Measurements from ENCODE around the gene COL4A4.

The COL4A4 gene

DNA sequence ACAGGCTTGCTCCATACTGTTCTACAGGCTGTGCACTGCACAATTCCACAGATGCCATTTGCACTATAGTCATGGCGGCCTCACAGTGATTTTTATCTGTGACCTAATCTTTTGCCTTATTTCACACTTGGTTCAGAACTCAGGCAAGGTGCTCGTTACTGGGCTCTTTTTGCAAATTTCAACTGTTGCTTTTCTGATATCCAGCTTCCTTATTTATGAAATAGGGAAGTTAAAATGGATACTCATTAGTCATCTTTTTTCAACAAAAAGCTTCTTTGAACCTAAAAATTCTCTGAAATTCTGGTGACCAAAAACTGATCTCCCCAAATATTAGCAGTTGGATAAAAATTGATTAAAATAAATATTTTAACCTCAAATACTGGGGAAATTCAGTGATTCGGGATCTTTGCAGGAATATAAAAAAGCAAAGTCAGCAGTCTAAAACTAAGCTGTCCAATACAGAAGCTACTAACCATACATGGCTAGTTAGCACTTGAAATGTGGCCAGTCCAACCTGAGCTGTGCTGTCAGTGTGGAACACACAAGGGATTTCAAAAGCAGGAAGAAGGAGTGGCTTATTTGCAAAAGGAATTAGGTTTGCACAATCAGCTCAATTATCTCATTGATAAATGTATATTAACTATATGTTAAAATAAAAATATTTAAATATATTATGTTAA, 134.4 kb downstream of the COL4A4 start:
- DNase-seq = peak; percentile 60

DNA sequence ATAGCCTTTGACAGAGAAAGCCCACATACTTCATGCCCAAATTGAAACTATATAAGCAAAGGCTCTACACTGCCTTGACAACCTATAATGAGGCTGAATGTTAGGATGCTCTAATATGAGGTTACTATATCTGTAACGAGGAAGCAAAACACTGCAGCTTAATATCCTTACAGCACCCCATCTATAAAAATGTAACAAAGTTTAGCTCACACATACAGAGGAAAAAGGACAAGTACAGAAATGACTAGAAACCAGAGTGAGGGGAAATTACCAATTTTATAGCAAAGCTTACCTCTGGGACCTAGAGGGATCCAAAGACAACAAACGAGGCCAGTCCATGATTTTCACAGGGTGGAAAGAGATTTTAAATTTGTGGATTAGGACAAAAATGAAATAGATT, 138.5 kb downstream of the COL4A4 start:
- DNase-seq = no peak

DNA sequence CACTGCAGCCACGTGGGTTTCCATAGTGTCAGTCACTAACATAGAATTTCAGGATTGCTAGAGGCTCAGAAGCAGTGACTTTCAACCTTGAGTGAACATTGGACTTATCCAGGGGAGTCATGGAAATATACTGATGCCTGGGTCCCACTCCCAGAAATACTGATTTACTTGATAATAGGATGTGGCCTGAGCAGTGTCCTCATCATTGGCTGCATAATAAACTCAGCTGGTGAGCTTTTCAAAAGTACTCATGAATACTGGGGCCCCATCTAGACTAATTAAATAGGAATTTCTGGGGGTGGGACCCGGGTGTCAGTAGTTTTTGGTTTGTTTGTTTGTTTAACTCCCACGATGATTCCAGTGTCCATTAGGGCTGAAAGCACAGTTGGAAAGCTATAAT, 141.4 kb downstream of the COL4A4 start:
- no peak for DNase-seq

DNA sequence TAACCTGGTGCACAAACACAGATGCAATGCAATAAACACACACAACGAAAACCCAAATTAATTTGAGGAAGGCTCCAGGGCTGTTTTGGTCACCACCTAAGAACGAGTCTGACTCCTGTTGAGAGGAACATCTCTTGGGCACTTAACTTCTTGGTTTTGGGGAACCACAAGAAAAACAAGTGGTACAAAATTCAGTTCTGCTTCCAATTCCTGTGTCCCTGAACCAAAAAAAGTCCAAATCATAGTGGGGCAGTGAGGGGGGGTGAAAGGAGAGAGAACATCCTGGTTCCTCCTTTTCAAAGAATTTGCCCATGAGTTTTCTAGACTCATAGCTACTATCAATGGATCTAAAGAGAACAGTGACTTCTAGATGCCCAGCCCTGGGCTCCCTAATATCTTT, 143.6 kb downstream of the COL4A4 start:
- DNase-seq = peak; percentile 44

DNA sequence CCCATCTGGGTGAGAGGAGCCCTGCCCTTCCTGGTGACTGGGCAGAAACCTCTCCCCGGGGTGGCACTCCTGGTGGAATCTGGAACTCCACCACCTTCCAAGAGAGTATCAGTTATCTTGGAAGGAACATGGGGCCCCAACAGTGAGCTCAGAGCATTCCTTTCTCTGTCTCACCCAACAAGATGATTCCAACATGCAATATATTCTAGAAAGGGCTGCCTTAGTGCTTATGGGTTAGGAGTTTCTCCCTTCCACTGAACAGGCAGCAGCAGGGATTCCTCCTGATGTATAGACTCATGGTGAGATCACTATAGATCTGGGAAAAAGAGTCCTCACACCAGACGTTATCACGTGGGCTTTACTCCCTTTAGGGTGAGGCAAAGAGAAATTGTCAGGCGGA, 147.1 kb downstream of the COL4A4 start:
- DNase-seq = no peak

DNA sequence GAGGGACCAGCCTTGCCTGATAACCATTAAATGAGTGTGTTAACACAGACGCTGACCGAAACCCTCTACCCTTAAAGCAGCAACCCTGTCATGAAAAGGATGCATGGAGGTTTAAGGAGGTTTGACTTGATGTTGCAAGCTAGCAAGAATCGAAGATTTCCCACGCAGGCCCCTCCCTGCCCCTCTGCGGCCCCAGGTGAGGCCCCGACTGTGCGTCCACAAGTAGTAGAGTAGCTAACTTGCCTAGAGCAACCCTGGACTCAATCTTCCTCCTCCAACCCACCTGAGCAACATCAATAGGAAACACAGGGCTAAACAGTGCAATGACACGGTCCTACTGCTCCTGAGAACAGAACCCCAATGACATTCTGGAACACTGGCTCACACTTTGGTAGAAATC, 150.1 kb downstream of the COL4A4 start:
- DNase-seq = no peak

DNA sequence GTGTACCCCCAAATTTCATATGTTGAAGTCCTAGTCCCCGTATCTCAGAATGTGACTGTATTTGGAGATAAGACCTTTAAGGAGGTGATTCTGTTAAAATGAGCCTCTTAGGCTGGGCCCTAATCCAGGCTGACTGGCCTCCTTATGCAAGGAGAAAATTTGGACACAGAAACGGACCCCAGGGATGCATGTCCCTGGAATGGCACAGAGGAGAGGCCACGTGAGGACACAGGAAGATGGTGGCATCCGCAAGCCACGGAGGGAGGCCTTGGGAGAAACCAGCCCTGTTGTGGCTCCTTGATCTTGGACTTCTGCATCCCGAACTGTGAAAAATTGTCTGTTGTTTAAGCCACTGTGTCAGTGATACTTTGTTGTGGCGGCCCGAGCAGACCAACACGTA, 150.7 kb downstream of the COL4A4 start:
- DNase-seq = no peak

DNA sequence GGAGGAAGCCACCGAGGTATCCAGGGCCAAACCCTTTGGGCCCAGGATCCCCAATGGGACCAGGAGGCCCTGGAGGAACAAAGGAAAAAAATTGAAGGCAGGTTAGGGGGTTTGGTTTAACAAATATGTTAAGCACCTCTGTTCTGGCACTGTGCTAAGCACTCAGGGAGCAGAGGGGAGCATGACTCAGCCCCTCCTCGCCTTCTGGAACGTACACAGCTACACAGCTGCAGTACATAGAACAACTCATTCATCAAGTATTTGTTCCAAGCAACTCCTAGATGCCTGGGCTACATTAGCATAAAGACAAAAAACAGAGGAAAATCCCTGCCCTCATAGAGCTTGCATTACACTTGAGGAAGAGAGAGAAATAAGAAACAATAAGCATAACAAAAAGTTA, 153.6 kb downstream of the COL4A4 start:
- DNase-seq = no peak

DNA sequence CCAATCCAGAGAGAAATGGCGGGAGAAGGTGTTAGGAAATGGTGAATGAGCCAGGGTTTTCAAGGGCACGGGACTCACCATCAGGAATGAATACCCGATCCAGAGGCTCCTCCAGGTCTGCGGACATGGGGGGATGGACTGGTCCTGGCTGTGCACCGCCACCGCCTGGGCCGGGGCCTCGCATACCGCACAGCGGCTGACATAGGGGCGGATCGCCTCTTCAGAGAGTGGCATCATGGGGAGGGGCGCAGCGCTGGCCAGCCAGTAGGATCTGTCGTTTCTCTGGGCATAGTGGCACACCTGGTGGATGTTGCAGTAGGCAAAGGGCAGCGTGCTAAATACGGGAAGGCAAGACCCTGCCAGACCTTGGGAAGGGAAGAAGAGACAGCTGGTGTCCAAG, 156.1 kb downstream of the COL4A4 start:
- no peak for DNase-seq

DNA sequence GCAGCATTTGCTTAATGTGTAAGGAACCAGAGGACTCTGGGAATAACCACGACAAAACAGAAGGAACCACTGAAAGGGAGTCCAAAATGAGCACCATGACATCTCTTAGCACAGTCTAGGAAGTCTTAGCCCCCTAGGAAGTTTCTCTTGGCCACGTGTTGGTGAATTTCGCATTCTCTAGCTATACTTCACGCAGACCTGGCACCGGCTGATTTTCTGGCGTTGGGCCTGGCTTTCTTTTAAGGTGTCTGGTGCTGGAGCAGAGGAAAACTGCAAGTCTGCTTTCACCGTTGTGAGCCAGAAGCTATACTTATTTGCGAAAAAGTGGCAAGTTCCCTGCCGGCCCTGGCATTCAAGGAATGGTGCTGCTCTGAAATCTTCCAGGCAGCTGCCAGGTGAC, 156.9 kb downstream of the COL4A4 start:
- no peak for DNase-seq

DNA sequence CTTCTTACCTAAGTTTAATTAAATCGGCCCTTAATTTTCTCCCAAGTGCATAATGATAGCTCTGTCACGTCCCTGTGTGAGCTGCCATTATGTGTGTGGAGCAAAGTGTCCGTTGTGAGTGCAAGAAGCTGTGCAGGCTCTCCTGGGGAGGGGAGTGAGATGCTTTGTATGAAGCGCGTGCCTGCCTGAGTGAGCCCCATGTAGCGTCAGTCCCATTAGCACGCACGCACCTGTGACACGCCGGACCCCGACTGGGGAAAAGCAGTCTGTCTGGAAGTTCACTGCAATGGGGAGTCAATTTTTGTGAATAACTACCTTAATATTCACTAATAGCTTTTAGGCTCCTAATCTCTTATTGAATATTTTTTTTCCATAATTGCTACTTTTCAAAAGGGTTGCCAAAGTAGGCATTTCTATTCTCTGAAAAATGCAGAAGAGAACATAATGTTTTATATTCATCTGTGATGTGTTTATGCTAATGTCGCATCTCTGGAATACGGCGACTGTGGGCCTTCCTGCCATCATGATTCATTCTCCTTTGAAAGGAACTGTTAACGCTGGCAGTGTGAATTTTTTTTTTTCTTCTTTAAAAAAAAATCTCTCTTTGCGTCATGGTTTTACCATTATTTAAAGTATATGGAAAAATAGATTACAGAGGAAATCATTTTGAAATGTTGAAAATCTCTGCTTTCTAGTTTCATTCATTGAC, 157.7 kb downstream of the COL4A4 start:
- DNase-seq = no peak

DNA sequence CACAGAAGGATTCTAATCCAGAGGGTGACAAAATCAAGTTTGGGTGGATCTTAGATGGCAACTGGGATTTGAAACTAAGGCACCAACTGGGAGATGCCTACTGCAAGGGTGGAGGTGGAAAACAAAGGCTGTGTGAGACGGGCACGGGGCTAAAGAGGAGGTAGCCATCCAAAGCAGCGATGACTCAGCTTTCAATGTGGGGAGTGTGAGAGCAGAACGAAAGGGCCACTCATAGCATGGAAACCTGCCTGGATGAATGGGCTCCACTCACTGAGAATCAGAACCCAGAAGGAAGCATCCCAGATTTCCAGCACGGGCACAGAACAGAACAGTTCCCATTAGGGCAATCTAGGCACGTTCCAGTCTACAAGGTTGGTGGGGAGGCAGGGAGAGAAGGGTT, 159.5 kb downstream of the COL4A4 start:
- DNase-seq = no peak

DNA sequence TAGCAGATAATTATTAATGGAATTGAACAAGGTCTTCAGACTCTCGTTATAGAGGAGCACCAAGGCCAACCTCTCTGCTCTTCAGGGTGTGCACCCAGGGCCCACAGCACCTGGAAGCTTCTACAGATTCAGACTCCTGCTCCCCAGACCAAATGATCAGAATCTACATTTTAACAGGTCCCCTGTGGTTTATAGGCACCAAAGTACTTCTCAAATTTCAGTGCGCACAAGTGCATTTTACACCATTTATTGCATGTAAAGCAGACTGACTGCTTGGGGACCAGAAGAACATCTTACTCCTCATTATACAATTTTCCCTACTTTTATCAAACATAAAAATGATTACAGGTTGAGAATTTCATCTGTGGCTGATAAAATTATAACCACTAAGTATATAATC, 163.9 kb downstream of the COL4A4 start:
- DNase-seq = no peak

DNA sequence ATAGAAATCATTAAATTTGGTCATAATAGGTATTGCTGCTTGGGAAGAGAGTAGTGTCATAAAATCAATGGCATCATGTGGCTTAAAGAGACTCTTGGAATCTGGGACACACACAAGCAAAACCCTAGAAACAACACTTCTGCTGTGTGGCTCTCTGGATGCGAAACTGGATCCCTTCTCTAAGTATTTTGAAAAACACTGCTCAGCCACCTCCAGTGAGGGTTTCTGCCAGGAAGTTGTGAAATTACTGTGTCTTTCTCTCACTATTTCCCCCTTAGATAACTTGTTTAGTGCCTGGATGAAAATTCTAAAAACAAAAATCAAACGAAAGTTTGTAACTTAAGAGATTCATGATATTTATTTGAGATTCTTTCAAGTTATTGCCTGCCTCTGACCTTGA, 164.3 kb downstream of the COL4A4 start:
- peak; percentile 38 for DNase-seq

DNA sequence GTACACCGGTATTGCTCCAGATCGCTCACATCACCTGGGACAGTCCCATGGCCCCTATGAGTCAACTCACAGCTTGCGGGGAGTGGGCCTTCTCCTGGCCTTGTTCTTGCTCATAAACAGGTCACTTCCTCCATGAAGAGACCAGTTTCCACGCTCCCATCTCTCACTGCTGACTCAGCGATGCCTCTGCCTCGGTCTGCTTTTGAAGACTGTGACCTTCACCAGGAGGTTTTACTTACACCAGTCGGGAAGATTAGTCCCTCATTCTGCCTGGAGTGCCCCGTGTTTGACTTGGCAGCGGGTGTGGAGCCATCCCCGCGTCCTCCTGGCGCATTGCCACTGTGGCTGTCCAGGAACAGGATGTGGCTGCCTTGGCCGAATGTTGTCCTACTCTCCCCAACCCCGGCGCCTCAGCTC, 168.4 kb downstream of the COL4A4 start:
- DNase-seq = no peak

DNA sequence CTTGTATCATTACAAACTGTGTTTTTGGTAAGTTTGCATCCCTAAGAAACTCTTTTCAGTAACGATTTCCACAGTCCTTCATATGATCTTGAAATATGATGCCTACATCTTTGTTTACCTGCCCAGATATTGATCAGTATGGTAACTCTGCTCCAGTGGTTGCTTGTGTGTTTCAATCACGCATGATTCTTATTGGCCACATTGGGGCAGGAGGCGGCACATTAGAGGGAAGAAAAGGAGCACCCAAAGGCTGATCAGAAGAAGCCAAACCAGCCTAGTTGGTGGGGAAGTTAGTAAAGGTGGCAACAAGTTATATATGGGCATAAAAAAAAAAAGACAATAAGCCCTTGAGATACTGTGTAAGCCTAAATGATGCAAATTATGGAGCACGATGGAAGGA, 169.2 kb downstream of the COL4A4 start:
- no peak for DNase-seq

DNA sequence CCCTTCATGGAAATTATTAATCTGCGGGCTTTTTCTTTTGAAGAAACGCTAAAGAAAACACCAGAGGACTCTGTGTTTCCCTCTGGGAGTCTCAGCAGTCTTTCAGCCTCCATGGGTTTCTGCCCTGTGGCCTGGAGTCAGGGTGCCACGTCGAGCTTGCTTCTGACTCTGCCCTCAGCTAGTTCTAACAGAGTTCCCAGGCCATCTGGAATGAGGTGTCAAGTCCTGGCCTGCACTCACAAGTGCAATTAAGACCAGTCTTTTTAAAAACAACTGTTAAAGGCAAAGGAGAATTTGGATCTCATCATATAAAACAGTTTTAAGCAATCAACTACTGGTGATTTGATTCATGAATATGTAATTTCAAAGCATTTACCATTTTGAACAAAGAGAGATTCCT, 170.8 kb downstream of the COL4A4 start:
- DNase-seq = no peak

DNA sequence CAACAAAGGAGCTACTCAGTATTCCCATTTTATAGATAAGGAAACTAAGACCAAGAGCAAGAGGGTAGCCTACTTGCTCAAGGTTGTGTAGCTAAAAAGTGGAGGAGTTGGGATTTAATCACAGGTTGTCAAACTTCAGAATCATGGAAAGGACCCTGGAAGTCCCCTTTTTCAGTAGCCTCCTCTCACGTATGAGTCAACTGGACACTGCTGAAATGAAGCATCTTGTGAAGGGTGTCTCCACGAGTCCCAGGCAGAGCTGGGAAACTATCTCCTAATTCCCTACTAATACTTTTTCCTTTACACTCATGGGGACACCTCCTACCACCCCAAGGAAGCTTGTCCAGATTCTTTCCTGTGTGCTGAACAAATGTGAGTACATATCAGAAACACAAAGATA, 172.3 kb downstream of the COL4A4 start:
- DNase-seq = no peak

DNA sequence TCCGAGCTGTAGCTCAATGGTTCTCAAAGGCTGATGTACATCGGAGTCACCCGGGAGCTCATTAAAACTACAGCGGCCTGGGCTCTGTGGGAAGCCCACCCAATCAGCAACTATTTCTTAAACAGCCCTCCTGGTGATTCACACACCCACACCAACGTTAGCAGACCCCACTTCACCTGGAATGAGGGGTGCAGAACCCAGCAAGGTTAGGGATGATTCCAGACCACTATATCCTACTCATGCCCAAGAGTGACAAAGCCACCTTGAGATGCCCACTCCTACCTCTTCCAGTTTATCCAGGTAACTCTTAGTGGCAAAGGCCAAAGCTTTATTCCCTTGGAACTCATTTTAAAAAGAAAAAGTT, 178.4 kb downstream of the COL4A4 start:
- no peak for DNase-seq

DNA sequence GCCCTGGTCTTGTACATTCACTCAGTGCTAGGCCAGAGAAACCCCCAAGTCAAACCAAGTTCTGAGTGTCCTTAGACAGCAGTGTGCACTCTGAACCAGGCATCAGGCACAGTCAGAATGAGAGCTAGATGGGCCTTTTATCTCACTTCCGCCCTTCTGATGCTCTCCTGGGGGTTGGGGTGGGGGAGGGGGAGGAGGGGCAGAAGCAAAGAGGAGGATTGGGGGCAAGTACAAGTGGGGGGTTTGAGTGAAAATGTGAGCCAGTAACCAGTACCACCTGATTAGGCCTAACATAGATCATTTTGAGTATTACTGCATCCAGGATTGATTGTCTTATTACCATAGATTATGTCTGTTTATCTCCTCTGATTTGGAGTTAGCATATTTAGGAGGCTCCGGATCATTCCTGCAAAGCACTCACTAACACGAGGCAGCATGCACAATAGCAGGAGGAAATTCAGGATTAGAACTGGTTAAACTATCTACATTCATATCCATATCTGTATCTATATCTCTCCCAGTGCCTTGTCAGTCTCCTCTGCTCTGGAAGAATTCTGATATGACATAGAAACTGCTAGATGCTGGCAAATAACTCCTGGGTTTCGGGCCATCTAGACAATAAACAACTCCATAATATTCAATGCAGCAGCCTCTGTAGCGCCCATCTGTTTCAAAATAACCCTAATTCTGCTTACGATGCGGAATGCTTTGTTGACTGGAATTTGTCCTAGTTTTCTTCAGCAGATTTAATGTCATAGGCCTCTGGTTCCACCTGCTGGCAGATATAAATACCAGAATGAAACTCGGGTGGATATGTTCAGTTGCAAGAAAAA, 179.0 kb downstream of the COL4A4 start:
- peak; percentile 11 for DNase-seq

DNA sequence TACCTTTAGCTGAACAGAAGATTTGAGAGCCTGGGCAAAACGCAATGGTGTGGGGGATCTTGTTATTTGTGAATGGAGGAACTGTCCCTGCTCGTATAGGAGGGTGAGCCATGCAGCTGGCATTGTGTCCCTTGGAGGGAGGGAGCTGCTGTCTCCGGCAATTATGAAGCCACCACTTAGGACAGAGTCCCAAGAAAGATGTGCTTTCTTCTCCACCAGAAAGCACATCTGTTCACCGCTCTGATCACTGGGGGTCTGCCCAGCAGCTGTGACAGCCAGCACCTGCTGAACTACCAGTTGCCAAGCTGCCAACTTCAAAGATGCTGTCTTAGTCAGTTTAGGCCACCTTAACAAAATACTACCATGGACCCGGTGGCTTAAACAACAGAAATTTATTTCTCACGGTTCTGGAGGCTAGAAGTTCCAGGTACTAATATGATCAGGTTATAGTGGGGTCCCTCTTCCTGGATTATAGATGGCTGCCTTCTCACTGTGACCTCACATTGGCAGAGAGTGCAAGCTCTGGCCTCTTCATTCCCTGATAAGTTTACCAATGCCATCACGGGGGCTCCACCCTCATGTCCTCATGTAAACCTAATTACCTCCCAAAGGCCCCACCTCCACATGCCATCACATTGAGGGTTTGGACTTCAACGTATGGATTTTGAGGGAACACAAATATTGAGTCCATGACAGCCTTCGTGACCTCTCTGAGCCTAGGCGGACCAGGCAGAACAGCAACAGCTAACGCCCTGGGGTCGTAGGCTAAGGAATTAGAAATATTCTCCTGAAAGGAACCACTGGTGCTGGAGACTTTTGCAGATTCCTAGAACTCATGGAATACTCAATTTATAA, 179.9 kb downstream of the COL4A4 start:
- no peak for DNase-seq

DNA sequence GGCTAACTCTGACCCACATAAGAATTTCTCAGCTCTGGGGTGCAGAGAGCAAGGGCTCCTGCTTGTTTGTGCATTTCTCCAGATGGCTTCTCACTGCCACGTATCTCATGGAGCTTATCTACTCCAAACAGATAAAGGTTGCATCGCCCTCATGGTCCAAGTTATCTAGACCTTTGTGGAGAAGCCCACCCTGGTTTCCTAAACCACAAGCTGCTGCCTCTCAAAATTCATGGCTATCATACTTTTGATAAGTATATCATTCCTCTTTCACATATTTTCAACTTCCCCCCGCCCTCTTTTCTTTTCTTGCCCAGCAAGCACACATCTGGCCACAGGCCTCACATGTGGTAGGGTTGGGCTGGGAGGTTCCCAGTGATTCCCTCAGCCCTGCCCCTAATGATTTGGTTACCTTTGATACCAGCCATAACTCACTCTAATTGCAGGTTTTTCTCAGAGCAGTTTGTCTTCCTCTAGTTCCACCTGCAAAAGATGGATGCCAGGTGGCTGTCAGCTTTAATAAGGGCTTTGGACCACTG, 182.1 kb downstream of the COL4A4 start:
- DNase-seq = no peak

DNA sequence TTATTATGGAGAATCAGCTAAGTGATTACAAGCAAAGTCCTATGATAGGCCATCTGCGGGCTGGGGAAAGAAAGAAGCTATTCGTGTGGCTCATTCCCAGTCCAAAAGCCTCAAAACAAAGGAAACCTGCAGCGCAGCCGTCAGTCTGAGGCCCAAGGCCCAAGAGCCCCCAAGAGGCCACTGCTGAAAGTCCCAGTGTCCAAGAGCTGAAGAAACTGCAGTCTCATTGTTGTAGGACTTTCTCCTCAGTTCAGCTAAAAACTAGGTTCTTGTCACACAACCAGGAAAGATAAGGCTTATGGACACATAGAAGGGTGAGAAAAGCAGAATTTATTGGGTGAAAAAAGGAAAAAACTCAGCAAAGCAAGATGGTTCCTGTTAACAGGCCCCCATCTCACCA, 185.0 kb downstream of the COL4A4 start:
- no peak for DNase-seq

All from MV-4-11 (cell line).